Activated naive CD4-positive, alpha-beta T cell treated with anti-CD3 and anti-CD28 coated beads, Interleukin-2, amount 50 U/mL, for 72 hours (primary cell): Measurements from ENCODE around the gene OR4X2. TPM values are rescaled to one million over a fixed set of nuclear protein-coding genes. Genes with fewer than 3 reads are reported as not detected.
A peak's percentile ranks its signal among the peaks of the same experiment; 100 is the strongest.
"Not testable (repeated sequence)": the region's sequence is repeated elsewhere in the genome, so short reads cannot be mapped to it uniquely, and the experiment has no call there.

Experiments used
- ATAC-seq, 2 donors: fragments of 150-1000 bp; cut with Tn5 transposase; 2 replicates each; pipeline ENCODE4 v1.10.0; 2021; ENCODE audit warnings: mild to moderate bottlenecking in 2 of 2, moderate library complexity in 2 of 2
- DNase-seq, 2 donors: peaks; one replicate each; pipeline ENCODE4 v3.0.0; 2021 to 2022; ENCODE audit warnings: low spot score in 2 of 2
- H3K27ac Mint-ChIP-seq, 2 donors: one replicate each; pipeline ENCODE4 v1.8.0; 2022; ENCODE audit warnings: mild to moderate bottlenecking in 2 of 2, mixed read lengths in 2 of 2
- H3K36me3 Mint-ChIP-seq, 2 donors: one replicate each; pipeline ENCODE4 v1.8.0; 2022; ENCODE audit warnings: mixed read lengths in 2 of 2
- H3K9me3 Mint-ChIP-seq, 2 donors: one replicate each; pipeline ENCODE4 v1.8.0; 2022; ENCODE audit warnings: mixed read lengths in 2 of 2
- total RNA-seq, 2 donors: library from RNA; stranded (reverse); gene quantifications; one replicate each; pipeline ENCODE4 v1.2.3, GENCODE V29; 2022

The OR4X2 gene, protein sequence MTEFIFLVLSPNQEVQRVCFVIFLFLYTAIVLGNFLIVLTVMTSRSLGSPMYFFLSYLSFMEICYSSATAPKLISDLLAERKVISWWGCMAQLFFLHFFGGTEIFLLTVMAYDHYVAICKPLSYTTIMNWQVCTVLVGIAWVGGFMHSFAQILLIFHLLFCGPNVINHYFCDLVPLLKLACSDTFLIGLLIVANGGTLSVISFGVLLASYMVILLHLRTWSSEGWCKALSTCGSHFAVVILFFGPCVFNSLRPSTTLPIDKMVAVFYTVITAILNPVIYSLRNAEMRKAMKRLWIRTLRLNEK
- total RNA-seq = not detected

DNA sequence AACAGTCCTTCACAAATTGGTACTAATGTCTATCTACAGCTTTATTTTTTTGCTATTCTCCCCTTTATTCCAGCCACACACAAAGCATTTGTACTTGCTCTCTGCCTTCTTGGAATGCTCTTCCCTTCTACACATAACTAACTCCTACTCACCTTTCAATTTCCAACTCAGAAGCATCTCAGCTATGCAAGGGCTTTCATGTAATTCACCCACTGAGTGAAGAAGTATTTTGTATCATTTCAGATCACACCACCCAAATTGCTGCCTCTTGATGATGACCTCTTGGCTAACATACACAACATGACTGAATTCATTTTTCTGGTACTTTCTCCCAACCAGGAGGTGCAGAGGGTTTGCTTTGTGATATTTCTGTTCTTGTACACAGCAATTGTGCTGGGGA lies at the start of gene OR4X2:
TSS of gene OR4X2 (plus strand) at position 301 of the 400 bp plus-strand sequence. CDS start at position 301, 0 bp downstream.
- Mint-ChIP-seq H3K27ac (no peak within 1 kb of the TSS), H3K9me3 (peaks cover 0 to 5% of the 10 kb centered on the region in 2 donors), H3K36me3 (no peaks in the 10 kb centered on the region)
- ATAC-seq = no peak
- DNase-seq = no peak

DNA sequence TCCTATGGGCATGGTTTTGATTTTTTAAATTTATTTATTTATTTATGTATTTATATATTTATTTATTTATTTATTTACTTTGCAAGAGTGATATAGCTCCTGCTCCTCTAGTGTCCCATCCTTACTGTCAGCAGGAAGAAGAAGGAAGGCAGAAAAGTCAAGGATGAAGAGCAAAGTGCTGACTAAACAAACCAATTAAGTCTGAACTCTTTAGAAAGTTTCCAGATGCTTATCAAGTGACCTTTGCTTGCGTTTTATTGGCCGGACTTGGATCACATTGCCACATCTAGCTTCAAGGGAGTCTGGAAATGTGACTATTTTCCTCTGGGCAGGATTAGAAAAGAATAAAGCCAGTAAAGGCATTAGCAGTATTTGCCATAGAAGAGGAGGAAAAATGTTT lies 37.0 kb upstream of the OR4X2 start:
- ATAC-seq (no peak), DNase-seq (no peak)
- Mint-ChIP-seq H3K36me3 (no peaks in the 10 kb centered on the region), H3K9me3 (no peaks in the 10 kb centered on the region), H3K27ac (no peak overlapping the region)

DNA sequence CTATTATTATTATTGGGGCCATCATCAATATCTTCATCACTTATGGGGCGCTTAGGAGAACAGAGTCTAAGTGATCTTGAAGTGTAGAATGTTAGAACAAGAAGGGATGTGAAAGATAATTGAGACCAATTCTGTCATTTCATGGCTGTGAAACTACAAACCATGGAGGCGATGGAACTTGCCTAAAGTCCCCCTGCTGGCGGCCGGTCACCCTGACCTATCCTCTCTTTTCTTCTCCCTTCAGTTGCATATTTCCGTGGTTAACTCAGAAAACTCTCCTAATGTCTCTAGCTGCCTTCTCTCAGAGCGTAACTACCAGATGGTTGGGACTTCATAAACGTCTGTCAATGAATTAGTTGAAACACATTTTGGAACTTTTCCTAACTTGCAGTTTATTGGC lies 34.9 kb upstream of the OR4X2 start:
- ATAC-seq (no peak), DNase-seq (no peak)
- Mint-ChIP-seq H3K36me3 (no peaks in the 10 kb centered on the region), H3K27ac (no peak overlapping the region), H3K9me3 (no peaks in the 10 kb centered on the region)

DNA sequence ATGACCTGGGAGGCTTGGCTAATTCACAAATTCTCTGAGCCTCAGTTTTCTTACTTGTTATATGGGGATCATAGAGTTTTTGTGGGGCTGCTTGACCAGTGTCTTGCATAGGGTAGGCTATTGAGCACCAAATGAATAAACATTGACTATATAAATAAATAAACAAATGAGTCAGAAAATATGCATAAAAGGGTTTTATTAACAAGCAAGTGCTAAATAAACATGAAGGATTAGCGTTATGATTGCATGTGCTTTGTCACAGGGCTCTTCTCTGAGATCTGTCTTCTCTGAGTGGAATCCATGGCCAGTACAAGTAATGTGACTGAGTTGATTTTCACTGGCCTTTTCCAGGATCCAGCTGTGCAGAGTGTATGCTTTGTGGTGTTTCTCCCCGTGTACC lies 28.4 kb upstream of the OR4X2 start, which contains the start of gene OR4B1:
TSS of gene OR4B1 (plus strand) at position 301 of the 400 bp plus-strand sequence. CDS start at position 301, 0 bp downstream.
- Mint-ChIP-seq H3K9me3 (no peaks in the 10 kb centered on the region), H3K36me3 (no peaks in the 10 kb centered on the region), H3K27ac (no peak within 1 kb of the TSS)
- ATAC-seq (no peak), DNase-seq (no peak)

DNA sequence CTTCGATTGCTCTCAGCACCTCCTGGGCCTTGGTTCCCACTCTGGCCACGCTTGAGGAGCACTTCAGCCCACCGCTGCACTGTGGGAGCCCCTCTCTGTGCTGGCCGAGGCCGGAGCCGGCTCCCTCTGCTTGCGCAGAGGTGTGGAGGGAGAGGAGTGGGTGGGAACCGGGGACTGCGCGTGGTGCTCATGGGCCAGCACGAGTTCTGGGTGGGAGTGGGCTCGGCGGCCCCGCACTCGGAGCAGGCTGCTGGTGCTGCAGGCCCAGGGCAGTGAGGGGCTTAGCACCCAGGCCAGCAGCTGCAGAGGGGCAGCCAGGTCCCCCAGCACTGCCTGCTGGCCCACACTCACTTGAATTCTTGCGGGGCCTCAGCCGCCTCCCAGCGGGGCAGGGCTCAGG lies 16.1 kb upstream of the OR4X2 start:
- peaks cover 5 to 10% of the 10 kb centered on the region in 2 donors for H3K9me3 Mint-ChIP-seq
- DNase-seq (no peak), ATAC-seq (no peak)
- H3K27ac Mint-ChIP-seq = no peak overlapping the region
- no peaks in the 10 kb centered on the region for H3K36me3 Mint-ChIP-seq

DNA sequence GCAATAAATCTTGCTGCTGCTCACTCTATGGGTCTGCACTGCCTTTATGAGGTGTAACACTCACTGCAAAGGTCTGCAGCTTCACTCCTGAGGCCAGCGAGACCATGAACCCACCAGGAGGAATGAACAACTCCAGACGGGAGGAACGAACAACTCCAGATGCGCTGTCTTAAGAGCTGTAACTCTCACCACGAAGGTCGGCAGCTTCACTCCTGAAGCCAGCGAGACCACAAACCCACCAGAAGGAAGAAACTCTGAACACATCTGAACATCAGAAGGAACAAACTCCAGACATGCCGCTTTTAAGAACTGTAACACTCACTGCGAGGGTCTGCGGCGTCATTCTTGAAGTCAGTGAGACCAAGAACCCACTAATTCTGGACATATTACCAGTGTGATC lies 14.8 kb upstream of the OR4X2 start:
- H3K9me3 Mint-ChIP-seq = peaks cover 5 to 10% of the 10 kb centered on the region in 2 donors
- H3K27ac Mint-ChIP-seq, DNase-seq, H3K36me3 Mint-ChIP-seq, ATAC-seq: not testable (repeated sequence)

DNA sequence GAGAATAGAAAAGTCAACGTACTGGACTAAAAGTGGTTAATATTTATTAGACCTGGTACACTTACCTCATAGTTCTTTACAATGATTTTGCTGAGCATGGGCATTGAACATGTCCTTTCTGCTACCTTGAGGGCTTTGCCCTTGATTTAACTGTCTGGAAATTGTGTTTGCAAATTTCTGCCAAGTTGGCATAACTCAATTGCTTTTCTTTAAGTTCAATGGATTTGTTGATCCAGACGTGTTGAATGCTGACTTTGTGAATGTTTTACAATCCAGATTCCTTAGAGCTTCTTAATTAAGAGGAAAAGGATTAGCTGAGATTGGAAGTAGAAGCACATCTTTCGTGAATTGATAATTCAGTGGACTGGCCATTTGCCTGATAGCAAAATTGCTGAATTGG lies 7.2 kb upstream of the OR4X2 start:
- ATAC-seq (no peak), DNase-seq (no peak)
- peaks cover 0 to 5% of the 10 kb centered on the region in 2 donors for H3K36me3 Mint-ChIP-seq
- no peak overlapping the region for H3K27ac Mint-ChIP-seq
- peaks cover 0 to 7% of the 10 kb centered on the region in 2 donors for H3K9me3 Mint-ChIP-seq

DNA sequence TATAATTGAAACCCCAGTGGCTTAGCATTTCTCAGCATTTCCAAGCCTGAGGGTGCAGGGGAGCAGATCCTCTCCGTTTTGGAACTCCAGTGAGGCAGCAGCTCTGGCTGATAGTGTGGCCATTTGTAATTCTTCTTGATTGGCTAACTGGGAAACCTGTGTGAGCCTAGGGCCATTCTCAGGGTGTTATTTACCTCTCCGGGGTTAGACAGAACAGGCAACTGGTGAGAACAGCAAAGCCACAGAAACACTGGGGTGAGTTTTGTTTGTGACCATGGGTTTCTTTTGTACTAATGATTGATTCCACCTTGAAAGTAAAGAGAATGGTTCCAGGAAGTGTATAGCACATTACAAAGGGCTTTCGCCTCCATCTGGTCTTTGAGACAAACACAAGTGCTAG lies 2.4 kb upstream of the OR4X2 start:
- Mint-ChIP-seq H3K27ac (no peak overlapping the region), H3K9me3 (no peaks in the 10 kb centered on the region), H3K36me3 (no peaks in the 10 kb centered on the region)
- no peak for ATAC-seq
- no peak for DNase-seq

DNA sequence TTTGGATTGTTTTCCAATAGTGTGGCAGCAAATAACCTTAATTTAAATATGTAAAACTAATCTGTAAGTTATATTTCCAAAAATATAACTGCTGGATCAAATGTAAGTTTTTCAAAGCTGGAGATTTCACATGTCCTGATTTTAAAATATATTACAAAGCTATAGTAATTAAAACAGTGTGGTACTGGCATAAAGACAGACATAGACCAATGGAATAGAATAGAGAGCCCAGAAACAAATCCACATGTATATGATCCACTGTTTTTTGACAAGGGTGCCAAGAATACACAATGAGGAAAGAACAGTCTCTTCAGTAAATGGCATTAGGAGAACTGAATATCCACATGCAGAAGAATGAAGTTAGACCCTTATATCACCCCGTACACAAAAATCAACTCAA lies 4.0 kb downstream of the OR4X2 start:
- H3K9me3 Mint-ChIP-seq = peaks cover 0 to 5% of the 10 kb centered on the region in 2 donors
- no peak for ATAC-seq
- no peak overlapping the region for H3K27ac Mint-ChIP-seq
- no peak for DNase-seq
- no peaks in the 10 kb centered on the region for H3K36me3 Mint-ChIP-seq

DNA sequence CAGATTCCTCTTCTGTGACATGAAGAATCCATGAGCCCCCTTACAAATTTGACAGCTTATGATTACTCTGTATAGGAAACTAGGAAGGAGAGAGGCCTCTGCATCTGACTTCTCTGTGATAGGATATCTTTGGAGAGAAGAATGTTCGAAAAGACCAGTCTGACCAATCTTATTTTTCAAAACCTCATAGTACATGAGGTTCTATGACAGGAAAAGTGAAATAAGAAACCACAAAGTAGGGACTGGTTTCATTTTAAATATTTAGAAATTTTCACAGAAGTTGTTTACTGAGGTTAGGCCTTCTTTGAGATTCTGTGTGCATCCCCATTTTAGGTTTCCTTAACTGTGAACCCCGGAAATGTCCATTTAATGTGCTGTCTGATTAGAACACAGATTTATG lies 16.7 kb downstream of the OR4X2 start:
- DNase-seq = no peak
- Mint-ChIP-seq H3K27ac (no peak overlapping the region), H3K9me3 (no peaks in the 10 kb centered on the region), H3K36me3 (no peaks in the 10 kb centered on the region)
- ATAC-seq = no peak

DNA sequence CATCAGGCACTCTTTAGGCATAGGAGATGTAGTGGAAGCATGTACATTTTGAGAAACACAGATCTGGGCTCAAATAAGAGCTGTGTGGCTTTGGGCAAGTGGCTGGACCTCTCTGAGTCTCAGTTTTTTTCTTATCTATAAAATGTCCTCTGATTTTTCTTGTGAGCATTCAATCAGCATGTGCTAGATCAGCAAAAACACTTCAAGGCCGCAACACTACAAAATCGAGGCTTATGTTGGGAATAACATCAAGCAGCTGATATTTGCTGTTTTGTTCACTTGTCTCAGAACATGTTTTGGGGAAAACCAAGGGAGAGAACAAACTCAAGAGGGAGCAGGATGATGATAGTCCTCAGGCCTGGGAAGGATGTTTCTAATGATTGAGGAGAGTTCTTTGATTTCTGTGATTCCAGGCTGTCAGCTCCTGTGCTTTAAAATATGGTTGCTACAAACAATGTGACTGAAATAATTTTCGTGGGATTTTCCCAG lies 18.6 kb downstream of the OR4X2 start, which contains the start of gene OR4X1:
TSS of gene OR4X1 (plus strand) at position 439 of the 489 bp plus-strand sequence. CDS start at position 439, 0 bp downstream.
- Mint-ChIP-seq H3K36me3 (no peaks in the 10 kb centered on the region), H3K9me3 (no peaks in the 10 kb centered on the region), H3K27ac (no peak within 1 kb of the TSS)
- no peak for DNase-seq
- no peak for ATAC-seq

DNA sequence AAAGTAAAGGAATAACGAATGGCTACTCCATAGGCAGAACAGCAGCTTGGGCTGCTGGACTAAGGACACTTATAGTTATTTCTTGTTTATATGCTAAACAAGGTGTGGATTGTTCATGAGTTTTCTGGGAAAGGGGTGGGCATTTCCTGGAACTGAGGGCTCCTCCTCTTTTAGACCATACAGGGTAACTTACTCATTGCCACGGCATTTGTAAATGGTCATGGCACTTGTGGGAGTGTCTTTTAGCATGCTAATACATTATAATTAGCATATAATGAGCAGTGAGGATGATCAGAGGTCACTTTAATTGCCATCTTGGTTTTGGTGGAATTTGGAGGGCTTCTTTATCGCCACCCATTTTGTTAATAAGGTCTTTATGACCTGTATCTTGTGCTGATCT lies 25.7 kb downstream of the OR4X2 start:
- H3K27ac Mint-ChIP-seq = peak overlapping the region in 1 of 2 donors; percentile 33
- H3K36me3 Mint-ChIP-seq = no peaks in the 10 kb centered on the region
- no peaks in the 10 kb centered on the region for H3K9me3 Mint-ChIP-seq
- DNase-seq (no peak), ATAC-seq (no peak)

DNA sequence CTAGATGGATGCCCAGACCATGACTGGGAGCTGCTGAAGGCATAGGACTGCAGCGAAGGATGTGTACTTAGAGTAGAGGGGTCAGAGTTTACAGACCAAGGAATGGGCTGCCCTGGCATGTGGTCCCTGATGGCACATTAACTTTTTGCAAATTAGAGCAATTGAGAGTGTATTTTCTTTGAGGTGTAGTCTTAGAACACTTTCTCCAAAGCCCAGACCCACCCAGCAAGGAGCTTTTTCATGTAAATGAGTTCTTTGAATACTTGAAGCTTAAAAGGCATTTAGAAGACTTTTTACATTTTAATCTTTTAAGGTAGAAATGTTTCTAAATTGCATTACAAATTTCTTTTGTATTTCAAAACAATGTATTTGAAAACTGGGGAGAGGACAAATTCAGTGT lies 27.7 kb downstream of the OR4X2 start:
- DNase-seq = no peak
- Mint-ChIP-seq H3K27ac (no peak overlapping the region), H3K36me3 (no peaks in the 10 kb centered on the region), H3K9me3 (no peaks in the 10 kb centered on the region)
- ATAC-seq = no peak

Other genes with a start within 250 kb of the OR4X2 start
- not detected for gene OR4B1, start 28.3 kb upstream of the OR4X2 start, total RNA-seq
- not detected for gene OR4X1, start 18.8 kb downstream of the OR4X2 start, total RNA-seq
- not detected for gene OR4S1, start 61.1 kb downstream of the OR4X2 start, total RNA-seq
- gene OR4C3, start 79.8 kb downstream of the OR4X2 start, total RNA-seq = not detected
- gene OR4C5, start 121.4 kb downstream of the OR4X2 start, total RNA-seq = not detected
- gene OR4A47, start 243.7 kb downstream of the OR4X2 start, total RNA-seq = not detected